GM23338 (cell line): ENCODE results near the gene B4GALNT1. TPM values are rescaled to one million over a fixed set of nuclear protein-coding genes. Genes with fewer than 3 reads are reported as not detected.

ENCODE experiments used
- ATAC-seq: fragments of 200-7000 bp; cut with Tn5 transposase; 3 replicates; pipeline ENCODE4 v1.9.1; 2020
- DNase-seq: peaks from one replicate; pipeline ENCODE4 v3.0.0-alpha.2; 2015; ENCODE audit warnings: low spot score
- H2AFZ ChIP-seq: fragments of 200-600 bp; sonication (generic); 2 replicates; pipeline ENCODE4 v1.8.0; 2016; ENCODE audit warnings: antibody characterized with exemption, mild to moderate bottlenecking, moderate library complexity
- H3F3A ChIP-seq: fragments of 200-600 bp; sonication (generic); replicated peaks from 2 replicates; pipeline ENCODE4 v1.8.0; 2017; ENCODE audit warnings: antibody characterized with exemption, mixed run types, low read depth
- H3K27ac ChIP-seq: fragments of 200-600 bp; sonication (generic); 2 replicates; pipeline ENCODE4 v1.6.1; 2016; ENCODE audit warnings: low read depth
- H3K27me3 ChIP-seq: fragments of 200-600 bp; sonication (generic); 2 replicates; pipeline ENCODE4 v1.8.0; 2016; ENCODE audit warnings: mild to moderate bottlenecking, mixed run types, moderate library complexity; ENCODE audit not compliant: insufficient read depth
- H3K36me3 ChIP-seq: fragments of 200-600 bp; sonication (generic); 2 replicates; pipeline ENCODE4 v1.8.0; 2016; ENCODE audit warnings: mild to moderate bottlenecking; ENCODE audit not compliant: insufficient read depth
- H3K4me1 ChIP-seq: fragments of 200-600 bp; sonication (generic); 2 replicates; pipeline ENCODE4 v1.8.0; 2016; ENCODE audit warnings: mild to moderate bottlenecking, moderate library complexity; ENCODE audit not compliant: insufficient read depth
- H3K4me2 ChIP-seq: fragments of 200-600 bp; sonication (generic); 2 replicates; pipeline ENCODE4 v1.7.1; 2017; ENCODE audit warnings: mixed run types
- H3K4me3 ChIP-seq: fragments of 200-600 bp; sonication (generic); 2 replicates; pipeline ENCODE4 v1.6.1; 2016; ENCODE audit warnings: mixed run types
- H3K79me2 ChIP-seq: fragments of 200-600 bp; sonication (generic); replicated peaks from 2 replicates; pipeline ENCODE4 v1.8.0; 2017; ENCODE audit warnings: mild to moderate bottlenecking; ENCODE audit not compliant: insufficient read depth
- H3K9me2 ChIP-seq: fragments of 200-600 bp; sonication (generic); 2 replicates; pipeline ENCODE4 v1.8.0; 2017; ENCODE audit not compliant: insufficient read depth
- H4K20me1 ChIP-seq: fragments of 200-600 bp; sonication (generic); replicated peaks from 2 replicates; pipeline ENCODE4 v1.8.0; 2017; ENCODE audit warnings: mild to moderate bottlenecking; ENCODE audit not compliant: insufficient read depth
- H3K27ac Mint-ChIP-seq: 2 replicates; pipeline ENCODE4 v1.8.0; 2020; ENCODE audit warnings: inconsistent platforms, mild to moderate bottlenecking, moderate library complexity, mixed read lengths
- H3K27me3 Mint-ChIP-seq: 3 replicates; pipeline ENCODE4 v1.8.0; 2022; ENCODE audit warnings: low read depth, mild to moderate bottlenecking, moderate library complexity, mixed read lengths, inconsistent platforms; ENCODE audit not compliant: insufficient read depth, poor library complexity
- H3K36me3 Mint-ChIP-seq: 3 replicates; pipeline ENCODE4 v1.8.0; 2021; ENCODE audit warnings: low read depth, mild to moderate bottlenecking, inconsistent platforms, moderate library complexity, mixed read lengths
- H3K4me1 Mint-ChIP-seq: 3 replicates; pipeline ENCODE4 v1.8.0; 2020; ENCODE audit warnings: mild to moderate bottlenecking, inconsistent platforms, mixed read lengths
- H3K4me3 Mint-ChIP-seq: 3 replicates; pipeline ENCODE4 v1.8.0; 2021; ENCODE audit warnings: moderate library complexity, mild to moderate bottlenecking, inconsistent platforms, mixed read lengths
- H3K9me3 Mint-ChIP-seq: 3 replicates; pipeline ENCODE4 v1.8.0; 2020; ENCODE audit warnings: moderate library complexity, mild to moderate bottlenecking, inconsistent platforms, mixed read lengths
- CREB1 ChIP-seq: fragments of 250-450 bp; sonication (Bioruptor Pico); IDR thresholded peaks from 2 replicates; pipeline ENCODE4 v1.5.0; 2020; ENCODE audit warnings: low read depth, mild to moderate bottlenecking, moderate library complexity
- EZH2 ChIP-seq: fragments of 200-600 bp; sonication (generic); IDR thresholded peaks from one replicate; pipeline ENCODE4 v1.8.0; 2017; ENCODE audit warnings: antibody characterized with exemption, mild to moderate bottlenecking, low read depth; ENCODE audit not compliant: unreplicated experiment
- EZH2phosphoT487 ChIP-seq: fragments of 200-600 bp; sonication (generic); IDR thresholded peaks from one replicate; pipeline ENCODE4 v1.8.1; 2018; ENCODE audit warnings: antibody characterized with exemption; ENCODE audit not compliant: unreplicated experiment
- JUNB ChIP-seq: IDR thresholded peaks from one replicate; pipeline ENCODE4 v1.6.1; 2016; ENCODE audit warnings: antibody characterized with exemption; ENCODE audit not compliant: unreplicated experiment
- NANOG ChIP-seq: IDR thresholded peaks from 2 replicates; pipeline ENCODE4 v1.6.1; 2016; ENCODE audit warnings: antibody characterized with exemption, borderline replicate concordance
- POLR2AphosphoS5 ChIP-seq: IDR thresholded peaks from 2 replicates; pipeline ENCODE4 v1.6.1; 2016; ENCODE audit warnings: antibody characterized with exemption, low read depth
- STAT1 ChIP-seq: IDR thresholded peaks from one replicate; pipeline ENCODE4 v1.6.1; 2016; ENCODE audit warnings: antibody characterized with exemption; ENCODE audit not compliant: unreplicated experiment
- ZNF114 ChIP-seq: fragments of 250-450 bp; sonication (Bioruptor Pico); IDR thresholded peaks from 2 replicates; pipeline ENCODE4 v1.5.0; 2020; ENCODE audit warnings: mild to moderate bottlenecking, moderate library complexity
- ZNF331 ChIP-seq: fragments of 250-450 bp; sonication (Bioruptor Pico); IDR thresholded peaks from 2 replicates; pipeline ENCODE4 v1.5.0; 2020; ENCODE audit warnings: low read depth, mild to moderate bottlenecking, moderate library complexity
- ZNF462 ChIP-seq: fragments of 250-450 bp; sonication (Bioruptor Pico); IDR thresholded peaks from 2 replicates; pipeline ENCODE4 v1.5.0; 2020; ENCODE audit warnings: mild to moderate bottlenecking, moderate library complexity
- polyA plus RNA-seq: library from polyadenylated mRNA; unstranded; fragments of >200 nt; fragmentation: Nextera tagmentation; extraction: Ambion mirVana; gene quantifications from 2 replicates; pipeline ENCODE4 v1.2.1, GENCODE V29; 2016
- total RNA-seq: library from RNA; depleted of rRNA; stranded (reverse); fragments of >200 nt; shearing (Covaris generic); gene quantifications from 2 replicates; pipeline ENCODE4 v1.2.3, GENCODE V29; 2014
- TF ChIP-seq, protein P1 (sequence below): IDR thresholded peaks from 2 replicates; pipeline ENCODE4 v1.6.1; 2016; ENCODE audit warnings: antibody characterized with exemption
- TF ChIP-seq, protein P2 (sequence below), 2 experiments: fragments of 200-600 bp in 1 of 2; sonication (generic) in 1 of 2; conservative IDR thresholded peaks; 2 replicates each; pipeline versions ENCODE4 v1.5.1 to v1.6.1; 2016 to 2017; ENCODE audit warnings: antibody characterized with exemption in 2 of 2, low read depth in 2 of 2, mild to moderate bottlenecking in 2 of 2, moderate library complexity in 1 of 2

The B4GALNT1 gene
- total and polyA plus RNA-seq, 2 experiments from 2014 or later, result 1.3 to 2.4 TPM

- no peak for TF ChIP-seq ZNF462
Observed at GRCh38 chr12:57603324-57603723, 29.7 kb downstream of the B4GALNT1 start (continued).

DNA sequence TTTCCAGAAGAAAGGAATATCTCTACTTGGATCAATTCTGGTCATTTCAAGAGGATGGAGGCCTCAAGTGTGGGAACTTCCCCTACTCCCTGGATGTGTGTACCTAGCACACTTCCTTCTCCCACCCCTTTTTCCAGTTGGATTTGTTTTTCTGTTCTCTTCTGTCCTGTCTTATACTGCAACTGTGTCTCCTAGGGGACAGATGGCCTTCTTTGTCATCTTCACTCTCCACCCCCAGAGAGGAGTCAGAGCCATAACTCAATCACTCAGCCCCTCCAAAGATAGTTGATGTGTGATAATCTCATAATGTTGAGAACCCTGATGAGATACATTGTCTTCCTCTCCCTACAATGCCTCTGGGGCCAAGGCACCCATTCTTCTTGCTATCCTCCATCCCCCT lies 30.5 kb downstream of the B4GALNT1 start:
- Histone ChIP-seq H3K27ac (no peak overlapping the region), H3K4me2 (no peak overlapping the region), H3K4me3 (no peak overlapping the region), H4K20me1 (no peaks in the 10 kb centered on the region; the same call in none of the 2 replicates), H3K9me2 (no peaks in the 10 kb centered on the region), H2AFZ (no peak overlapping the region), H3K27me3 (0 out of 2 replicates have a peak, but pooled peaks cover 6% of the 10 kb centered on the region), H3K4me1 (peaks cover 21% of the 10 kb centered on the region), H3K79me2 (peaks cover 12% of the 10 kb centered on the region), H3F3A (0 out of 2 replicates have a peak, but pooled peaks cover 3% of the 10 kb centered on the region), H3K36me3 (peaks cover 12% of the 10 kb centered on the region)
- Mint-ChIP-seq H3K4me3 (no peak overlapping the region; the same call in 2 of the 3 replicates), H3K27ac (no peak overlapping the region), H3K4me1 (peaks cover 27% of the 10 kb centered on the region), H3K36me3 (peaks cover 31% of the 10 kb centered on the region), H3K9me3 (no peaks in the 10 kb centered on the region), H3K27me3 (peaks cover 19% of the 10 kb centered on the region)
- DNase-seq, result no peak
- ATAC-seq, result no peak
- TF ChIP-seq POLR2AphosphoS5, result no peak
- TF ChIP-seq CREB1 (CRISPR knock-in tag), result no peak

DNA sequence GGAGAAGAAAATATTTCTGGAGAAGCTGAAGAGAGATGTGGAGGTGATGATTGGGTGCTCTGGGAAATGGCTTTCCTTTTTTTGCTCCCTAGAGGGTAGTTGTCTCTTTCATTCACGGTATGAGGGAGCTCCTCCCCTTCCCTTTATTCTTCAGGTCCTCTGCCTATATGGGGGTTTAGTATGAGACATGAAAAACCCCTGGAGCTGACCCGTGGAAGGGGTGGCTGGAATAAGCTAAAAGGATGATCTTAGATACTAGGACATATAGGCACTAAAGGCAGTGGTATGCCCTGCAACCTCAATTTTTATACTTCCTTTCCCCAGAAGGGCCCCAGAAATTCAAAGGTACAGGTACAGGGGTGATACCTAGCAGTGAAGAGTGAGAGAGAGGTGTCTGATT lies 32.6 kb downstream of the B4GALNT1 start:
- no peak overlapping the region for H3K27ac ChIP-seq
- ATAC-seq (no peak), DNase-seq (no peak)
- H3K9me3 Mint-ChIP-seq, result no peaks in the 10 kb centered on the region
- H3K36me3 ChIP-seq, result peaks cover 14% of the 10 kb centered on the region
- no peak overlapping the region for H3K4me3 Mint-ChIP-seq
- no peak overlapping the region for H2AFZ ChIP-seq
- no peak overlapping the region for H3K27ac Mint-ChIP-seq
- H3K4me1 Mint-ChIP-seq, result peaks cover 15% of the 10 kb centered on the region; the same call in 2 of the 3 replicates
- peaks cover 30% of the 10 kb centered on the region for H3K36me3 Mint-ChIP-seq
- peaks cover 17% of the 10 kb centered on the region for H3K27me3 Mint-ChIP-seq
- no peak overlapping the region for H3K4me2 ChIP-seq
- H3K4me3 ChIP-seq, result no peak overlapping the region
- peaks cover 3% of the 10 kb centered on the region; the same call in 1 of the 2 replicates for H3K79me2 ChIP-seq
- no peaks in the 10 kb centered on the region; the same call in 1 of the 2 replicates for H4K20me1 ChIP-seq
- peaks cover 14% of the 10 kb centered on the region for H3K4me1 ChIP-seq
- H3F3A ChIP-seq, result 0 out of 2 replicates have a peak, but pooled peaks cover 3% of the 10 kb centered on the region
- H3K9me2 ChIP-seq, result no peaks in the 10 kb centered on the region
- no peaks in the 10 kb centered on the region for H3K27me3 ChIP-seq
- TF ChIP-seq ZNF331 (CRISPR knock-in tag) (no peak), CREB1 (CRISPR knock-in tag) (no peak), EZH2 (no peak), JUNB (no peak), ZNF114 (CRISPR knock-in tag) (no peak), STAT1 (no peak), NANOG (no peak), POLR2AphosphoS5 (no peak), EZH2phosphoT487 (no peak)
- TF ChIP-seq, protein P1, sequence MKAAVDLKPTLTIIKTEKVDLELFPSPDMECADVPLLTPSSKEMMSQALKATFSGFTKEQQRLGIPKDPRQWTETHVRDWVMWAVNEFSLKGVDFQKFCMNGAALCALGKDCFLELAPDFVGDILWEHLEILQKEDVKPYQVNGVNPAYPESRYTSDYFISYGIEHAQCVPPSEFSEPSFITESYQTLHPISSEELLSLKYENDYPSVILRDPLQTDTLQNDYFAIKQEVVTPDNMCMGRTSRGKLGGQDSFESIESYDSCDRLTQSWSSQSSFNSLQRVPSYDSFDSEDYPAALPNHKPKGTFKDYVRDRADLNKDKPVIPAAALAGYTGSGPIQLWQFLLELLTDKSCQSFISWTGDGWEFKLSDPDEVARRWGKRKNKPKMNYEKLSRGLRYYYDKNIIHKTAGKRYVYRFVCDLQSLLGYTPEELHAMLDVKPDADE, result no peak
- TF ChIP-seq, protein P2, sequence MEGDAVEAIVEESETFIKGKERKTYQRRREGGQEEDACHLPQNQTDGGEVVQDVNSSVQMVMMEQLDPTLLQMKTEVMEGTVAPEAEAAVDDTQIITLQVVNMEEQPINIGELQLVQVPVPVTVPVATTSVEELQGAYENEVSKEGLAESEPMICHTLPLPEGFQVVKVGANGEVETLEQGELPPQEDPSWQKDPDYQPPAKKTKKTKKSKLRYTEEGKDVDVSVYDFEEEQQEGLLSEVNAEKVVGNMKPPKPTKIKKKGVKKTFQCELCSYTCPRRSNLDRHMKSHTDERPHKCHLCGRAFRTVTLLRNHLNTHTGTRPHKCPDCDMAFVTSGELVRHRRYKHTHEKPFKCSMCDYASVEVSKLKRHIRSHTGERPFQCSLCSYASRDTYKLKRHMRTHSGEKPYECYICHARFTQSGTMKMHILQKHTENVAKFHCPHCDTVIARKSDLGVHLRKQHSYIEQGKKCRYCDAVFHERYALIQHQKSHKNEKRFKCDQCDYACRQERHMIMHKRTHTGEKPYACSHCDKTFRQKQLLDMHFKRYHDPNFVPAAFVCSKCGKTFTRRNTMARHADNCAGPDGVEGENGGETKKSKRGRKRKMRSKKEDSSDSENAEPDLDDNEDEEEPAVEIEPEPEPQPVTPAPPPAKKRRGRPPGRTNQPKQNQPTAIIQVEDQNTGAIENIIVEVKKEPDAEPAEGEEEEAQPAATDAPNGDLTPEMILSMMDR (conservative IDR thresholded peaks at IDR 0.05; ENCODE audit: low read depth in 2 of 2), result no peak
